NT2/D1 (cell line): ENCODE measurements around the gene CHPT1.
"Not testable (repeated sequence)": the region's sequence is repeated elsewhere in the genome, so short reads cannot be mapped to it uniquely, and the experiment has no call there.

Source experiments
- DNase-seq: peaks from one replicate; pipeline ENCODE4 v3.0.0-alpha.2; 2011; ENCODE audit warnings: low read depth, low spot score
- H3K27me3 ChIP-seq: 2 replicates; pipeline ENCODE4 v1.6.0; 2011; ENCODE audit warnings: mild to moderate bottlenecking; ENCODE audit not compliant: insufficient read length, insufficient read depth
- H3K36me3 ChIP-seq: 2 replicates; pipeline ENCODE4 v1.6.1; 2011; ENCODE audit warnings: mild to moderate bottlenecking, low read length, mixed read lengths; ENCODE audit not compliant: insufficient read depth, insufficient read length
- H3K4me1 ChIP-seq: 2 replicates; pipeline ENCODE4 v1.5.1; 2011; ENCODE audit not compliant: insufficient read depth, insufficient read length
- H3K4me3 ChIP-seq: 2 replicates; pipeline ENCODE4 v1.5.1; 2011; ENCODE audit warnings: low read depth; ENCODE audit not compliant: insufficient read length
- H3K9ac ChIP-seq: 2 replicates; pipeline ENCODE4 v1.6.0; 2011; ENCODE audit warnings: low read depth; ENCODE audit not compliant: insufficient read length
- H3K9me3 ChIP-seq: 2 replicates; pipeline ENCODE4 v1.5.1; 2011; ENCODE audit warnings: mild to moderate bottlenecking, low read length; ENCODE audit not compliant: insufficient read depth
- SUZ12 ChIP-seq: IDR thresholded peaks from 2 replicates; pipeline ENCODE4 v1.6.1; 2011; ENCODE audit not compliant: insufficient read length, insufficient read depth; ENCODE audit errors: extremely low read depth
- YY1 ChIP-seq: IDR thresholded peaks from 2 replicates; pipeline ENCODE4 v1.6.1; 2011; ENCODE audit not compliant: insufficient read length, insufficient read depth
- ZNF274 ChIP-seq: IDR thresholded peaks from 2 replicates; pipeline ENCODE4 v1.6.1; 2011; ENCODE audit warnings: mild to moderate bottlenecking, low read depth, low read length

Gene CHPT1

GRCh38 chr12:101655393-101655792, 42.0 kb upstream of the CHPT1 start:
- Histone ChIP-seq H3K9me3 (no peaks in the 10 kb centered on the region), H3K9ac (no peak overlapping the region), H3K4me1 (no peaks in the 10 kb centered on the region), H3K36me3 (no peaks in the 10 kb centered on the region), H3K27me3 (no peaks in the 10 kb centered on the region), H3K4me3 (no peak overlapping the region)
- TF ChIP-seq SUZ12, result no peak
- no peak for TF ChIP-seq ZNF274
- TF ChIP-seq YY1, result no peak
- DNase-seq, result no peak

- H3K9ac ChIP-seq, H3K4me1 ChIP-seq, H3K27me3 ChIP-seq, H3K9me3 ChIP-seq, H3K36me3 ChIP-seq, DNase-seq, H3K4me3 ChIP-seq: not testable (repeated sequence)
These were observed 36.8 kb upstream of the CHPT1 start for GRCh38 chr12:101660662-101661061.

GRCh38 chr12:101663298-101663697, 34.1 kb upstream of the CHPT1 start:
- Histone ChIP-seq H3K4me1 (peaks cover 2% of the 10 kb centered on the region), H3K9me3 (no peaks in the 10 kb centered on the region), H3K9ac (no peak overlapping the region), H3K4me3 (no peak overlapping the region), H3K36me3 (no peaks in the 10 kb centered on the region), H3K27me3 (no peaks in the 10 kb centered on the region)
- no peak for DNase-seq
- TF ChIP-seq ZNF274, result no peak
- no peak for TF ChIP-seq YY1
- TF ChIP-seq SUZ12, result no peak

- no peak for TF ChIP-seq YY1
These were observed 32.4 kb upstream of the CHPT1 start for GRCh38 chr12:101664992-101665391.

GRCh38 chr12:101666052-101666728, 31.2 kb upstream of the CHPT1 start:
- Histone ChIP-seq H3K4me1 (peaks cover 2% of the 10 kb centered on the region), H3K27me3 (no peaks in the 10 kb centered on the region), H3K9me3 (no peaks in the 10 kb centered on the region), H3K9ac (no peak overlapping the region), H3K4me3 (no peak overlapping the region), H3K36me3 (no peaks in the 10 kb centered on the region)
- no peak for DNase-seq
- no peak for TF ChIP-seq ZNF274
- TF ChIP-seq SUZ12, result no peak
- no peak for TF ChIP-seq YY1

More at GRCh38 chr12:101664992-101665391, 32.4 kb upstream of the CHPT1 start:
- H3K9ac ChIP-seq, result no peak overlapping the region
- no peak overlapping the region for H3K4me3 ChIP-seq
- no peak for DNase-seq
- H3K9me3 ChIP-seq, result no peaks in the 10 kb centered on the region
- H3K4me1 ChIP-seq, result peaks cover 2% of the 10 kb centered on the region
- H3K36me3 ChIP-seq, result no peaks in the 10 kb centered on the region
- H3K27me3 ChIP-seq, result no peaks in the 10 kb centered on the region

- no peaks in the 10 kb centered on the region for H3K36me3 ChIP-seq
- no peak for DNase-seq
- no peak overlapping the region for H3K9ac ChIP-seq
- no peaks in the 10 kb centered on the region for H3K9me3 ChIP-seq
- peaks cover 2% of the 10 kb centered on the region for H3K4me1 ChIP-seq
- no peak overlapping the region for H3K4me3 ChIP-seq
- TF ChIP-seq SUZ12 (no peak), ZNF274 (no peak), YY1 (no peak)
- no peaks in the 10 kb centered on the region for H3K27me3 ChIP-seq
These were observed 29.8 kb upstream of the CHPT1 start for GRCh38 chr12:101667591-101667990.

GRCh38 chr12:101670007-101670671, 27.3 kb upstream of the CHPT1 start:
- TF ChIP-seq ZNF274 (no peak), SUZ12 (no peak), YY1 (no peak)
- Histone ChIP-seq H3K9me3 (no peaks in the 10 kb centered on the region), H3K36me3 (no peaks in the 10 kb centered on the region), H3K27me3 (no peaks in the 10 kb centered on the region), H3K4me3 (no peak overlapping the region), H3K4me1 (peaks cover 2% of the 10 kb centered on the region), H3K9ac (no peak overlapping the region)
- DNase-seq, result peak; percentile 18
